ENCODE results near the gene PPM1H.

DNA sequence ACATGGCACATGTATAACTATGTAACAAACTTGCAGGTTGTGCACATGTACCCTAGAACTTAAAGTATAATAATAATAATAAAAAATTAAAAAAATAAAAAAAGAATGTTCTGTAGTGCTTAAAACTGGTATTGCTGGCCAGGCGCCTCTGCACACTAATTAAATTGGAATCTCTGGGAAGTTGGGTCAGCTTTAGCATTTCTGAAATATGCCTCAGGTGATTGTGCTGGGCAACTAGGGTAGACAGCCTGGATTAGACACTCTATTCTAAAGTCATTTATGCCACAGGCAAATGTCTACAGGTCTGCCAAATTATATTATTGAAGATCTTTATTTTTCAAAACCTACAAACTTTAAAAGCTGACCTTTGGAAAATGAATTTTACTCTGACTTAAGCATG lies 55.3 kb downstream of the PPM1H start:
- no peak for TF ChIP-seq POLR2A (IDR thresholded peaks at IDR 0.05)
- TF ChIP-seq CTCF (IDR thresholded peaks at IDR 0.05) = no peak

Data from adrenal gland (tissue), 5 donors.